GM19099 (cell line): ENCODE results near the gene NCDN.

Experiments used
- POLR2A ChIP-seq: IDR thresholded peaks from 3 replicates; pipeline ENCODE4 v1.6.1; 2011; ENCODE audit warnings: low read depth; ENCODE audit not compliant: insufficient read length; ENCODE audit errors: extremely low read depth

The NCDN gene

GRCh38 chr1:35544976-35545375 is 12.6 kb upstream of the NCDN start:
- TF ChIP-seq POLR2A = no peak

GRCh38 chr1:35546614-35547013 is 11.0 kb upstream of the NCDN start:
- no peak for TF ChIP-seq POLR2A

DNA sequence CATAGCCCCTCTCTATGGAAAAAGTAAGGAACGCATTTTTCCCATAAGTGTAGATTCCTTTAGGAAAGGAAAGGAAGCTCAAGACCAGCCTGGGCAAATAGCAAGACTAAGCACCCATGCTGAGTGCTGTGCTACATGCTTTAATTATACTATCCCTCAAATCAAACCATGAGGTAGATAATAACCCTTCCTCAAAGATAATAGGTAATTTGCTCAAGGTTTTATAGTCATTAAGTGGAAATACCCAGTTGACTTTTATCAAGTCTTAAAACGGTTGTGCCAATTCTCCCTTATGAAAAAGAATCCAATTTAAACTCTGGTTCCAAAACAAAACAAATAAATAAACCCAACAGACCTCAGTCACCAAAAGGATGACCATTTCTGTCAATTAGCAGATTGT is 3.7 kb upstream of the NCDN start:
- TF ChIP-seq POLR2A = no peak

DNA sequence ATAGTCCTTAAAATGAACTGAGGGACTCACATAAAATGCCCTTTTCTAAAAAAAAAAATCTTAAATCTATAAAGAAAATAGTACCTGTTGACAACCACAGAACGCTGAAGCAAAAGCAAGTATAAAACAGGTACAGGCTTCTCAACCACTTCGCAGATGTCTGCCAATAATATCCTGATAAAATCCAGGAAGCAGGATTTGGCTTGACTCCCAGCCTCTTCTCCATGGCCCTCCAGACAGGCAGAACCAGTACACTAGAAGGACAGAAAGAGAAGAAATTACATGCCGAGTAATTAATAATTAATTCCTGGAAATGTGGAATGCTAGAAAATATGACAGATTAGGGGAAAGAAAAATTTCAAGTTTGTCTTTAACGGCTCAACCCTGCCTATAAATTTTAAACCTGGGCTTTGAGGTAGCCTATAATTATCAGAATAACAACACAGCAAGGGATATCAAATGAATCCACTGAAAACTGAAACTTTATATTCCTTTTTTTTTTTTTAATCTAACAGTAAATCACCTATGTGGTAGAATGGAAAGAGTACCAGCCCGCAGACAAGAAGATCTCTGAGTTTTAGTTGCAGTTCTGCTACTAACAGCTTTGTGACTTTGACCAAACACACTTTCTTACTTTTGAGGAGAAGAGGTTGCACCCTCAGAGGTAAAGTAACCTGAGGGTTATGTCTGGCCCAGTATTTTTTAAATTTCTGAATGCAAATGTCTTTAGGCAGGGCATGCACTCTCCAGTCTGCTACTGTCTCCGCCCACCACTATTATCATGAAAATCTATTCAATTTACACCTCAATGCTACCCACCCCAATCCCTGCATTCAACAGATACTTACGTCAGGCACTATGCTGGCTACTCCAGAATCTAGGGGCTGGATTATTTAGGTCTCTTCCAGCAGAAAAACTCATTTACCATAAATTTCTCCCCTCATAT is 3.1 kb upstream of the NCDN start:
- no peak for TF ChIP-seq POLR2A

GRCh38 chr1:35555212-35555584 is 2.4 kb upstream of the NCDN start:
- no peak for TF ChIP-seq POLR2A

DNA sequence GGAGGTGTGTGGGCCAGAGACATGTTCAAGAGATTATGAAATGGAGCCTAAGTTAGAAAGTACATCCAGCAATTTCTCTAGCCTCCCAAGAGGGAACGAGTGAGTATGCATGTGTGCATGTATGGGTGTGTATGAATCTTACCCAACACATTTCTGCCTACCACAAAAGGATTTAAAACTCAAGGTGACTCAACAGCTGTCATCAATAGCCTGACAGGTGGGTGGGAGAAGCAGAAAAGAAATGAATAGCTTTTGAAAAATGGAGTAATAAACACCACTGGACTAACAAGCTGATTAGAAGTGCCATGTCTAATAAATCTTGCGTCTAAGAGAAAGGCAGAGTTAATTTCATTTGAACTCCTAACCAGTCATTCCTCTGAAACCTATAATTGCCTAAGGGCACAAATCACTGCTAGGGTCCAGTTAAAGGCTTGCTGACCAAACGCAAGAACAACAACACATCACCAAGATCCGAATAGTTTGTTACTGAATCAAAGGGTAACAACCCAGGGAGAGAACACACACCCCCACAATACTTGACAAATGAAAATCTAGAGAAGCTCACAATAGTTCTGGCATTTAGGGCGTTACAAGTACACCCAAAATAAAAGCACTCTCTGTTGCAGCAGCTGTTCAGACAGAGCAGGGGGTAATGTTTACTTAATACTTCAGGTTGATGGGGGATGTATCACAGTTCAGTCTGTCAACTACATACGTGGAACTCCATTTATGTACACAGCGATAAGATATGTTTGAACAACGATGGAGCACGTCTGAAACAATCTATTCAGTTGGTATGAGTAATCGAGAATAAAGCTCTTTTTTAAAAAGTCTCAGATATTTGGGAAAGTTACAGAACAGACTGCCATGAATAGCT is 1.8 kb upstream of the NCDN start:
- no peak for TF ChIP-seq POLR2A

- TF ChIP-seq POLR2A = no peak
These were observed 998 bp upstream of the NCDN start for GRCh38 chr1:35556484-35557117.

GRCh38 chr1:35557118-35557610 is 435 bp upstream of the NCDN start, which contains the start of gene KIAA0319L:
TSS of gene KIAA0319L (minus strand) at chr1:35557403. CDS start at chr1:35554491, 2,912 bp downstream.
- no peak for TF ChIP-seq POLR2A

GRCh38 chr1:35558374-35559316 is 1.0 kb downstream of the NCDN start:
- TF ChIP-seq POLR2A = no peak

DNA sequence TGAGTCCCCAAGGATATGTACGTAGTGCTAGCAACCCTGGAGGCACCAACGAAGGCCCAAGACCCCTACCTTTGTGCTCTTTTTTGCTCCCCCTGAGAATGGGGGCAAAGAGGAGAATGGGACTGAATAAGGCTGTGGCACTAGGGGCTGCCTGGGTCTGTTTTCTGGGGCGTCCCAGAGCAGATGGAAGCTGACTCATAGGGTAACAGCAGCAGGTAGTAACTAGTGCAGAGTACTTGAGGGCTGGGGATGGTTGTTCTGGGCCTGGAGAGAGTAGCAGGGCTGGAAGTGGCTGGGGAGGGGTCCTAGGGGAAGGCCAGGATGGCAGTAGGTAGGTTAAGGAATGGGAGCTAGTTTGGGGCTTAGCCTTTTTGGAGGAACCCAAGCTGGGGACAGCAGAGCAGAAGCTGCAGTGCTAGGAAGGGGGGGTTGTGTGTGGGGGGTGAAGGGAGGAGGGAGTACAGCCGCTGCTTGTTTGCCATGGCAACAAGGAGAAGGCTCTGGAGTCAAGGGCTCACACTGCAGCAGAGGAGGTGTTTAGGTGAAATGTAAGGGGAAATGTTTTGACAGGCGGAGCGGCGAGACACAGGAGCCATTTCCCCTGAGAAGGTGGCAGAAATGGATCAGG is 1.8 kb downstream of the NCDN start:
- TF ChIP-seq POLR2A = no peak

DNA sequence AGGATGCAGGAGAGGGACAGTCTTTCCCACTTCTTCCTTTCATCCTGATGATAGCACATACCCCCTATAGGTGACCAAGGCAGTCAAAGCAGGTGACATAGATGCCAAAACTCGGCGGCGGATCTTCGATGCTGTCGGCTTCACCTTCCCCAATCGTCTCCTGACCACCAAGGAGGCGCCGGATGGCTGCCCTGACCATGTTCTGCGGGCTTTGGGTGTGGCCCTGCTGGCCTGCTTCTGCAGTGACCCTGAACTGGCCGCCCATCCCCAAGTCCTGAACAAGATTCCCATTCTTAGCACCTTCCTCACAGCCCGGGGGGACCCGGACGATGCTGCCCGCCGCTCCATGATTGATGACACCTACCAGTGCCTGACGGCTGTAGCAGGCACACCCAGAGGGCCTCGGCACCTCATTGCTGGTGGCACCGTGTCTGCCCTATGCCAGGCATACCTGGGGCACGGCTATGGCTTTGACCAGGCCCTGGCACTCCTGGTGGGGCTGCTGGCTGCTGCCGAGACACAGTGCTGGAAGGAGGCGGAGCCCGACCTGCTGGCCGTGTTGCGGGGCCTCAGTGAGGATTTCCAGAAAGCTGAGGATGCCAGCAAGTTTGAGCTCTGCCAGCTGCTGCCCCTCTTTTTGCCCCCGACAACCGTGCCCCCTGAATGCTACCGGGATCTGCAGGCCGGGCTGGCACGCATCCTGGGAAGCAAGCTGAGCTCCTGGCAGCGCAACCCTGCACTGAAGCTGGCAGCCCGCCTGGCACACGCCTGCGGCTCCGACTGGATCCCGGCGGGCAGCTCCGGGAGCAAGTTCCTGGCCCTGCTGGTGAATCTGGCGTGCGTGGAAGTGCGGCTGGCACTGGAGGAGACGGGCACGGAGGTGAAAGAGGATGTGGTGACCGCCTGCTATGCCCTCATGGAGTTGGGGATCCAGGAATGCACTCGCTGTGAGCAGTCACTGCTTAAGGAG is 2.9 kb downstream of the NCDN start:
- TF ChIP-seq POLR2A = no peak

DNA sequence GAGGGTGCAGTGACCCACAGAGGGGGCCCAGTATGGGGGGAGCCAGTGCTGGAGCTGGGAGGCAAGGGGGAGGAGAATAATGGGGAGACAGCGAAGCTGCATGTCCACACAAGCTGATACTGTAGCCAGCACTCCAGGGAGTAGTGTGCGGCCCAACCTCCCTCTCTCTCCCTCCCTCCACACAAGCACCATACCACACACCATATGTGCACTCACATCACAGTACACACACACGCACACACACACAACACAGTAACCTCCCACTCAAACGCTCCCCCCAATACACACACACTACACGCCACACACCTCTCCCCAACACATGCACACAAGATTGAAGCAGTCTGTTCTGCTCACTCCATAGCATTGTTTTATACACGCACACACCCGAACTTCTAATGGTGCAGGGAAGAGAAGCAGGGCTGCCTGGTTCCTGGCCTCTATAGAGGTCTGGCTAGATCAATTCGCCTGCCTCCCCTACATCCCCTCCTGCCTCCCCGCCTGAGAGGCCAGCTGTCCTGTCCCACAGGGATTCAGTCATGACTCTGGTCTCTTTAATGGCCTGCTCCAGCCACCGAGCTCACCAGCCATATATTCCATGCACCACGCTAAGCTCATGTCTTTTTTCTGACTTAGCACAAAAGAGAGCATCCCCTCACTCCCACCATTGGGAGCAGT is 3.8 kb downstream of the NCDN start:
- TF ChIP-seq POLR2A = no peak
